Heart left ventricle (tissue), 13 donors: ENCODE results near the gene GIPC1.

Source experiments
- POLR2A ChIP-seq, 2 donors: fragments of 450-650 bp; IDR thresholded peaks; one replicate each; pipeline ENCODE4 v1.6.1; 2017; ENCODE audit warnings: antibody characterized with exemption in 2 of 2, mild to moderate bottlenecking in 2 of 2, moderate library complexity in 2 of 2
- TF ChIP-seq, protein P1 (sequence below), 12 donors: fragments of 200-600 bp; sonication (generic) in 4 of 12; IDR thresholded peaks; one replicate each; pipeline versions ENCODE4 v1.5.0 to v1.8.0; 2018 to 2022; ENCODE audit warnings: antibody characterized with exemption in 12 of 12, mild to moderate bottlenecking in 5 of 12
- donor health status: ischemic (EF 13 %, LVEDD 7.1; RV severe dilation, severe dysfunction).
- donor health status: DM: no; HTN: yes; CAD: no.
- donor health status: DM: no; HTN: no; CAD: no.
- donor health status: ischemic (EF 25% LVEDD 6.9; RV normal size, moderate dysfunction).
- donor health status: ischemic (EF 25% LVEDD 5.7; RV mildly dilated, moderate dysfunction).
- donor health status: ischemic (EF 35%, LVEDD 5.7; RV mildly dilated, moderate dysfunction).
- donor health status: nonischemic (EF 11% LVEDD 7.7; RV severe dilation, severe dysfunction).
- donor health status: DM: yes; HTN: yes; CAD: no.
- donor health status: PGD.
- donor health status: ischemic (EF 29% LVEDD 5.4; RV normal size, mild dysfunction).
- donor health status: nonischemic (EF 23%, LVEDD 6.1; RV moderate dilation, normal function).

DNA sequence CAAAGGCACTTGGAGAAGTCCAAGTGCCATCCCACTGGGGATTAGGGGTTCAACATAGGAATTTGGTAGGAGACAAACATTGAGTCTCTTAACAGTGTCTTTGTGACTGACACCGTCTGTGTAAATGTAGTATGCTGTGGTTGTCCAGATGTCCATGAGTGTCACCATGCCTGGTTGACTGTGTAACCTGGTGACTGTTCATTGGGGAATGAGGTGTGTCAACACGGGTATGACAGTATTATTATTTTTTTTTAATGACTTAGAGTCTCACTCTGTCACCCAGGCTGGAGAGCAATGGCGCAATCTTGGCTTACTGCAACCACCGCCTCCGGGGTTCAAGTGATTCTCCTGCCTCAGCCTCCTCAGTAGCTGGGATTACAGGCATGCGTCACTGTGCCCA lies 46.6 kb downstream of the GIPC1 start:
- TF ChIP-seq, protein P1, sequence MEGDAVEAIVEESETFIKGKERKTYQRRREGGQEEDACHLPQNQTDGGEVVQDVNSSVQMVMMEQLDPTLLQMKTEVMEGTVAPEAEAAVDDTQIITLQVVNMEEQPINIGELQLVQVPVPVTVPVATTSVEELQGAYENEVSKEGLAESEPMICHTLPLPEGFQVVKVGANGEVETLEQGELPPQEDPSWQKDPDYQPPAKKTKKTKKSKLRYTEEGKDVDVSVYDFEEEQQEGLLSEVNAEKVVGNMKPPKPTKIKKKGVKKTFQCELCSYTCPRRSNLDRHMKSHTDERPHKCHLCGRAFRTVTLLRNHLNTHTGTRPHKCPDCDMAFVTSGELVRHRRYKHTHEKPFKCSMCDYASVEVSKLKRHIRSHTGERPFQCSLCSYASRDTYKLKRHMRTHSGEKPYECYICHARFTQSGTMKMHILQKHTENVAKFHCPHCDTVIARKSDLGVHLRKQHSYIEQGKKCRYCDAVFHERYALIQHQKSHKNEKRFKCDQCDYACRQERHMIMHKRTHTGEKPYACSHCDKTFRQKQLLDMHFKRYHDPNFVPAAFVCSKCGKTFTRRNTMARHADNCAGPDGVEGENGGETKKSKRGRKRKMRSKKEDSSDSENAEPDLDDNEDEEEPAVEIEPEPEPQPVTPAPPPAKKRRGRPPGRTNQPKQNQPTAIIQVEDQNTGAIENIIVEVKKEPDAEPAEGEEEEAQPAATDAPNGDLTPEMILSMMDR (IDR thresholded peaks at IDR 0.05): no peak
- TF ChIP-seq POLR2A (IDR thresholded peaks at IDR 0.05): no peak
